Loucy (cell line): ENCODE results near the gene BMPR1B.

Experiments
- H2AFZ ChIP-seq: fragments of 200-600 bp; sonication (generic); 2 replicates; pipeline ENCODE4 v1.6.0; 2016; ENCODE audit warnings: antibody characterized with exemption, mild to moderate bottlenecking, low read length, moderate library complexity
- H3F3A ChIP-seq: fragments of 200-600 bp; 2 replicates; pipeline ENCODE4 v1.6.0; 2016; ENCODE audit warnings: antibody characterized with exemption, low read depth, mild to moderate bottlenecking
- H3K27me3 ChIP-seq: fragments of 200-600 bp; sonication (generic); 2 replicates; pipeline ENCODE4 v1.6.1; 2014; ENCODE audit warnings: low read length, mild to moderate bottlenecking; ENCODE audit not compliant: insufficient read depth, poor library complexity, severe bottlenecking
- H3K36me3 ChIP-seq: fragments of 200-600 bp; sonication (generic); 2 replicates; pipeline ENCODE4 v1.6.1; 2016; ENCODE audit warnings: low read length; ENCODE audit not compliant: insufficient read depth
- H3K4me1 ChIP-seq: fragments of 200-600 bp; sonication (generic); 2 replicates; pipeline ENCODE4 v1.5.1; 2014; ENCODE audit warnings: low read length, mild to moderate bottlenecking; ENCODE audit not compliant: insufficient read depth, poor library complexity, severe bottlenecking
- H3K4me2 ChIP-seq: fragments of 200-600 bp; sonication (generic); 2 replicates; pipeline ENCODE4 v1.6.0; 2014; ENCODE audit warnings: antibody characterized with exemption, low read length, low read depth, mild to moderate bottlenecking; ENCODE audit not compliant: poor library complexity, severe bottlenecking
- H3K4me3 ChIP-seq: fragments of 200-600 bp; sonication (generic); 2 replicates; pipeline ENCODE4 v1.5.1; 2014; ENCODE audit warnings: low read length, mild to moderate bottlenecking, mixed read lengths; ENCODE audit not compliant: poor library complexity, severe bottlenecking
- H3K79me2 ChIP-seq: fragments of 200-600 bp; sonication (generic); 2 replicates; pipeline ENCODE4 v1.6.1; 2014; ENCODE audit warnings: low read length; ENCODE audit not compliant: insufficient read depth
- H3K9ac ChIP-seq: fragments of 200-600 bp; sonication (generic); 2 replicates; pipeline ENCODE4 v1.6.0; 2014; ENCODE audit warnings: mild to moderate bottlenecking, low read depth, low read length, moderate library complexity; ENCODE audit not compliant: poor library complexity, severe bottlenecking
- H3K9me2 ChIP-seq: fragments of 200-600 bp; sonication (generic); replicated peaks from 2 replicates; pipeline ENCODE4 v1.6.1; 2016; ENCODE audit warnings: low read depth, low read length, mixed read lengths
- H3K9me3 ChIP-seq: fragments of 200-600 bp; sonication (generic); 2 replicates; pipeline ENCODE4 v1.6.1; 2014; ENCODE audit warnings: mild to moderate bottlenecking, antibody characterized with exemption, low read length, low read depth; ENCODE audit not compliant: insufficient read depth
- H4K20me1 ChIP-seq: fragments of 200-600 bp; sonication (generic); 2 replicates; pipeline ENCODE4 v1.6.0; 2014; ENCODE audit warnings: antibody characterized with exemption, low read length, mild to moderate bottlenecking; ENCODE audit not compliant: insufficient read depth, poor library complexity, severe bottlenecking
- CTCF ChIP-seq: fragments of 200-600 bp; sonication (generic); conservative IDR thresholded peaks from 2 replicates; pipeline ENCODE4 v1.5.1; 2014; ENCODE audit warnings: mild to moderate bottlenecking, antibody characterized with exemption, low read length
- EZH2phosphoT487 ChIP-seq: fragments of 200-600 bp; IDR thresholded peaks from 2 replicates; pipeline ENCODE4 v1.6.1; 2018; ENCODE audit warnings: antibody characterized with exemption, mild to moderate bottlenecking, moderate library complexity, borderline replicate concordance

Gene BMPR1B

DNA sequence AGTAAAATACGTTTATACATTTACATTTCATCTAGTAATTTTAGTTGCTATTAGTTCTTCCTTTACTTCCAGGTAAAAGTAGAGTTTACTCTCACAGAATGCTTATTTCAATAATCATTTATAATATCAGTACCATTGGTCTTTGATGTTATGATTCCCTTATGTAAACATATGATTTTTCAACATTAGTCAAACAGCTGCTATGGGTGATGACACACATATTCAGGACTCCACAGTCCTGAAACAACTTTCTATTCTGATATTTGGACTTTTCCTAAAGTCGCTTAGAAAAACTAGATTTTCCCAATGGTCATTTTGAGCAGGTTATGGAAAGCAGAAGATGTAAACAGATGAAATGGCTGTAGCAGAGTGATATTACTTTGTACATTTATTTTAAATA is 421.2 kb downstream of the BMPR1B start:
- Histone ChIP-seq H3K4me2 (no peak overlapping the region), H3K36me3 (no peaks in the 10 kb centered on the region), H3K9me3 (no peaks in the 10 kb centered on the region), H3K4me3 (no peak overlapping the region), H3K4me1 (no peaks in the 10 kb centered on the region), H3K79me2 (no peaks in the 10 kb centered on the region), H2AFZ (no peak overlapping the region), H3K9me2 (no peaks in the 10 kb centered on the region), H3K9ac (no peak overlapping the region), H3F3A (no peaks in the 10 kb centered on the region), H4K20me1 (no peaks in the 10 kb centered on the region), H3K27me3 (no peaks in the 10 kb centered on the region)
- no peak for TF ChIP-seq EZH2phosphoT487
- TF ChIP-seq CTCF: no peak

- TF ChIP-seq EZH2phosphoT487 (no peak), CTCF (no peak)
- Histone ChIP-seq H3F3A (no peaks in the 10 kb centered on the region), H3K9me2 (no peaks in the 10 kb centered on the region), H3K9ac (no peak overlapping the region), H3K4me2 (no peak overlapping the region), H3K79me2 (no peaks in the 10 kb centered on the region), H4K20me1 (no peaks in the 10 kb centered on the region), H3K9me3 (no peaks in the 10 kb centered on the region), H3K36me3 (no peaks in the 10 kb centered on the region), H3K4me1 (no peaks in the 10 kb centered on the region), H3K4me3 (no peak overlapping the region), H3K27me3 (no peaks in the 10 kb centered on the region), H2AFZ (no peak overlapping the region)
Observed at GRCh38 chr4:95180531-95181242, 422.9 kb downstream of the BMPR1B start.

- Histone ChIP-seq H3K36me3 (no peaks in the 10 kb centered on the region), H2AFZ (no peak overlapping the region), H3F3A (no peaks in the 10 kb centered on the region), H3K4me1 (no peaks in the 10 kb centered on the region), H4K20me1 (no peaks in the 10 kb centered on the region), H3K79me2 (no peaks in the 10 kb centered on the region), H3K27me3 (no peaks in the 10 kb centered on the region), H3K9me2 (no peaks in the 10 kb centered on the region), H3K4me3 (no peak overlapping the region), H3K9ac (no peak overlapping the region), H3K4me2 (no peak overlapping the region), H3K9me3 (no peaks in the 10 kb centered on the region)
- TF ChIP-seq EZH2phosphoT487: no peak
- no peak for TF ChIP-seq CTCF
Observed at GRCh38 chr4:95181243-95181995, 423.7 kb downstream of the BMPR1B start.
